HG03175 (cell line): ENCODE measurements around the gene TUBB.
A peak's percentile ranks its signal among the peaks of the same experiment; 100 is the strongest.
"Not testable (repeated sequence)": the region's sequence is repeated elsewhere in the genome, so short reads cannot be mapped to it uniquely, and the experiment has no call there.

Experiments
- ATAC-seq: cut with Tn5 transposase; IDR thresholded peaks from one replicate; pipeline ENCODE4 v1.9.1; 2021; ENCODE audit warnings: mild to moderate bottlenecking, moderate library complexity; ENCODE audit not compliant: unreplicated experiment

The TUBB gene

DNA sequence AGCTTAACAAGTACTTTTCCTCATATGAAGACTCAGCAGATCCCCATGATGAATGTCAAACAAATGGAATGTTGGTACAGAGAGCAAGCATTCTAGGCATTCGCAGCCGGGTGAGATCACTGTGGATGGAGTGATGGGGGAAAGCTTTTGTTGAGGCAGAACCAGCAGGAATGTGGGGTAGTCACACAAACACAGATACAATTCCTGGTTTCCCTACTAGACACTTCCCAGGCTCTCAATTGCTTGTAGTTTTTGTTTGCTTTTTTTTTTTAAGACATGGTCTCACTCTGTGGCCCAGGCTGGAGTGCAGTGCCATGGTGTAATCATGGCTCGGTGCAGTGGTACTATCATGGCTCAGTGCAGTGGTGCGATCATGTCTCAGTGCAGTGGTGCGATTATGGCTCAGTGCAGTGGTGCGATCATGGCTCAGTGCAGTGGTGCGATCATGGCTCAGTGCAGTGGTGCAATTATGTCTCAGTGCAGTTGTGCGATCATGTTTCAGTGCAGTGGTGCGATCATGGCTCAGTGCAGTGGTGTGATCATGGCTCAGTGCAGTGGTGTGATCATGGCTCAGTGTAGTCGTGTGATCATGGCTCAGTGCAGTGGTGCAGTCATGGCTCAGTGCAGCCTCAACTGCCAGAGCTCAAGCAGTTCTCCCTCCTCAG is 39.6 kb downstream of the TUBB start:
- ATAC-seq: no peak

DNA sequence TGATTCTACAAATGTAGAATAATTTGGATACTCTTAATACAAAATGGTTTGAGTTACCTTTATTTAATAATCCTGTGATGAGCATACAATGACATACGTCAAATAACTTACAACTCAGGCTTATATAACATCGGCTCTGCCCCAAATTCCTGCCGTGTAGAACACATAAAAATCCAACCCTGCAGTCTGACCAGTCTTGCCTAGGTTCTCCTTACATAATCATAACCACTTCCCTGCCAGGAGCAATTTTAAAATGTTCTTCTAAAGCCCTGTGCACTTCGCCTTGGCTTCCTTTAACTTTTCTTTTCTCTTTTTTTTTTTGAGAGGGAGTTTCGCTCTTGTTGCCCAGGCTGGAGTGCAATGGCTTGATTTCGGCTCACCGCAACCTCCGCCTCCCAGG is 40.4 kb downstream of the TUBB start:
- no peak for ATAC-seq

DNA sequence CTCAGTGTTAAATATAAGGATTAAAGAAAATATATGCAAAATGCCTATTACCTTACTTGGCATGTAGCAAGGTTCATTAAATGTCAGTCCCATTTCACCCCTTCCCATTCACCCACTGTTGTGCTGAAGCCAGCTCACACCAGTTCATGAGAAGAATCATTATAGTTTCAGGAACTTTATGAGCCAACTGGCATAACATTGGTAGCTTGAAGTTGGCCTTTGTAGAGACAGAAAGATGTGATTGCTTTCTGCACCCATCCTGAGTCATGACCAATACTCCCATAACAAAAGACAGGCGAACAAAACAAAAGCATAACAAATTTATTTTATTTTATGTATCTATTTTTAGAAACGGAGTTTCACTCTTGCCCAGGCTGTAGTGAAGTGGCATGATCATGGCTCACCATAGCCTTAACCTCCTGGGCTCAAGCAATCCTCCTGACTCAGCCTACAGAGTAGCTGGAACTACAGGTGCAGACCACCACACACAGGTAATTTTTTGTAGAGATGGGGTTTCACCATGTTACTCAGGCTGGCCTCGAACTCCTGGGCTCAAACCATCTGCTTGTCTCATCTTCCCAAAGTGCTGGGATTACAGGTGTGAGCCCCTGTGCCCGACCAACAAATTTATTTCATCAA is 41.8 kb downstream of the TUBB start:
- ATAC-seq: no peak

DNA sequence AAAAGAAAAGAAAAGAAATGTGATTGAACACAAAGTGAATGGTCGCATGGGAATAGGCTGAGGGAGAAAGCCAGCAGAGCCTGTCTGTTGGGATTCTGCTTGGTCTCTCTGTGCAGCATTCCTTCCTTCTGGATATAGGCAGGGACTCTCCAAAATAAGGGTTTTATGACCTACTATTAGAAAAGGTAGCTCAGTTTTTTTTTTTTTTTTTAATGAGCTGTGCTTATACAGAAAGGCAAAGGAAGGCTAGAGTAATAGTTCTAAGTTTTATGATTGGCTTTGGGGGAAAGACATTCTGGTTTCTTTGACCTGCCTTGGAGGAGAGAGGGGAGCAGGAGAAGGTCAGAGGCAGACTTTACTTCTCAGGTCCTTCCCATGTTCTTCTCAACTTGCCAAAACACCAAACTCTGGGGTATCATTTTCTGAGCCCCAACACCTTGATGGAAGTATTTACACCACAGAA is 43.0 kb downstream of the TUBB start:
- ATAC-seq: no peak

DNA sequence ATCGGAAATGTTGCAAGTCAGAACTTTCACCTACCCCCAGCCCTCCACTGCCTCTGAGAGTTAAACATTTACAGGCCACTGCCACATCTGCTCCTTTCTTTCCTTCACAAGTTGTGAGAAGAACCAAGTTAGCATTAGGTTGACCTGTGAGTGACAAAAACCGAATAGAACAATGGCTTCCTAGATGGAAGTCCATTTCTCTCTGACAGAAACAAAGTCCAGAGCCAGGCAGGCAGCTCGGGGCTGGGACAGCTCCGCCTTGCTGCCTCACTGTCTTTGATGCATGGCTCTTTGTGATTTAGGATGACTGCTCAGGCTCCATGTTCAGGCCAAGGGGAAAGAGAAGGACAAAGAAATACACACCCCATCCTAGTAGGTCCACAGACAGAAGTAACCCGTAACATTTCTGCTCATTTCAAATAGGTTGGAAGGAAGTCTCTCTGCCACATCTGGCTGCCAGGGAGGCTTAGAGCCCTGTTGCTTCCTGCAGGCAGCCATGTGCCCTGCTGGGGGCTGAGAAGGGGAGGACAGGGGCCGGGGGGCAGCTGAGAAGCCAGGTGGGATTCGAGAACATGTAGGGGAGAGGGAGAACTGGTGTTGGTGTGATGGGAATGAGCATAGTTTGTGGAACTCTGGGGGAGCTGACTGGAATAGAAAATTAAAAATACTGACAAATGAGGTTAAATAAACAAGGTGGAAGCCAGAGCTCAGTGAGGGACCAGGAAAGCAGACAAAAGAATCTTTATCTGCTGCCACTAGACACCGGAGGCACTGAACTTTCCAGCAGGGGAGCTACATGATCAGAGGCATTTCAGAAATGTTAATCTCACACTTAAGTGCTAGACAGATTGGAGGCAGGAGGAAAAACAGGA is 43.7 kb downstream of the TUBB start:
- peak; percentile 53 for ATAC-seq

DNA sequence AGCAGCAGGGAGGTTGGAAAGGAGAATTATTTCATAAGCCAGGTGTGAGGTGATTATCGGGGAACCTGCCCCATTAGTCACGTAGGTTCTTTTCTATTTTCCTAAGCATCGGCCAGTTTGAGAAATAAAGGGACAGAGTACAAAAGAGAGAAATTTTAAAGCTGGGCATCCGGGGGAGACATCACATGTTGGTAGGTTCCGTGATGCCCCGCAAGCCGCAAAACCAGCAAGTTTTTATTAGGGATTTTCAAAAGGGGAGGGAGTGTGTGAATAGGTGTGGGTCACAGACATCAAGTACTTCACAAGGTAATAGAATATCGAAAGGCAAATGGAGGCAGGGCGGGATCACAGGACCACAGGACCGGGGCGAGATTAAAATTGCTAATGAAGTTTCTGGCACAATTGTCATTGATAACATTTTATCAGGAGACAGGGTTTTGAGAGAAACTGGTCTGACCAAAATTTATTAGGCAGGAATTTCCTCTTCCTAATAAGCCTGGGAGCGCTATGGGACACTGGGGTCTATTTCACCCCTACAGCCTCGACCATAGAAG is 44.4 kb downstream of the TUBB start:
- not testable (repeated sequence) for ATAC-seq

DNA sequence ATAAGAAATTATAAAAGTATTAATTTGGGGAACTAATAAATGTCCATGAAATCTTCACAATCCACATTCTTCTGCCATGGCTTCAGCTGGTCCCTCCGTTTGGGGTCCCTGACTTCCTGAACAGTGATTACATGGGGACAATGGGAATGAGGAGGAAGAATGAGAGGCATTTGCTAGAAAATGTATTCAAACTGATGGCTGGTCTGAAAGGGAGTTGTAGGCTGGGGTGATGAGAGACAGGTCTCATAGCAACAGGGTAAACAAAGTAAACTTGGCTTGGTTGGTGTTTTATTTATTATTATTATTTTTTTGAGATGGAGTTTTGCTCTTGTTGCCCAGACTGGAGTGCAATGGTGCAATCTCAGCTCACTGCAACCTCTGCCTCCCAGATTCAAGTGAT is 45.3 kb downstream of the TUBB start:
- not testable (repeated sequence) for ATAC-seq

DNA sequence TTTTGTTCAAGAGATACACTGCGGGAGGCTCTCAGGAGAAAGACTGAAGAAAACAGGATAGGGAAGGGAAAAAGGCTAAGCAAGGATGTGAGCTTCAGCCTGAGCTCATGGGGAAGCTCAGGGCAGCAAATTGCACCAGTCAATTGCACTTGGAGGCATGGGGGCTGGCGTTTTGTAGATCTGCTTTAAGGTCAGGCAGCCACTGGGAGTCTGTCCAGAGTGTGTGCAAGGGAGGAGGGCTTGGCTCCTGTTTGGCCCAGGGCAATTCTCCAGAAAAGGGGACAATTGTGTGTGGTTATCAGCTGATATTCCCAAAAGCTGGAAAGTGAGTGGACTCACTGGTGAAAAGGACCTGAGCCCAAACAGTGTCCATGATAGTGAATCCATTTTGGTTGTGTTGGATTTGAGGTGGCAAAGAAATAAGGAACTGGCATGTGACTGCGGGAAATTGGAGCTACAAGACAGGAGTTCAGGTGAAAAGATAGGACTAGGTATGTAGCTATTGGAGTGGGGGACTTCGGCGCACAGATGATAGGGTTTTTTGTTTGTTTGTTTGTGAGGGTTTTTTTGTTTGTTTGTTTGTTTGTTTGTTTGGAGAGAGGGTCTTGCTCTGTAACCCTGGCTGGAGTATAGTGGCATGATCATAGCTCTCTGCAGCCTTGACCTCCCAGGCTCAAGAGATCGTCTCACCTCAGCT is 46.5 kb downstream of the TUBB start:
- ATAC-seq: no peak

DNA sequence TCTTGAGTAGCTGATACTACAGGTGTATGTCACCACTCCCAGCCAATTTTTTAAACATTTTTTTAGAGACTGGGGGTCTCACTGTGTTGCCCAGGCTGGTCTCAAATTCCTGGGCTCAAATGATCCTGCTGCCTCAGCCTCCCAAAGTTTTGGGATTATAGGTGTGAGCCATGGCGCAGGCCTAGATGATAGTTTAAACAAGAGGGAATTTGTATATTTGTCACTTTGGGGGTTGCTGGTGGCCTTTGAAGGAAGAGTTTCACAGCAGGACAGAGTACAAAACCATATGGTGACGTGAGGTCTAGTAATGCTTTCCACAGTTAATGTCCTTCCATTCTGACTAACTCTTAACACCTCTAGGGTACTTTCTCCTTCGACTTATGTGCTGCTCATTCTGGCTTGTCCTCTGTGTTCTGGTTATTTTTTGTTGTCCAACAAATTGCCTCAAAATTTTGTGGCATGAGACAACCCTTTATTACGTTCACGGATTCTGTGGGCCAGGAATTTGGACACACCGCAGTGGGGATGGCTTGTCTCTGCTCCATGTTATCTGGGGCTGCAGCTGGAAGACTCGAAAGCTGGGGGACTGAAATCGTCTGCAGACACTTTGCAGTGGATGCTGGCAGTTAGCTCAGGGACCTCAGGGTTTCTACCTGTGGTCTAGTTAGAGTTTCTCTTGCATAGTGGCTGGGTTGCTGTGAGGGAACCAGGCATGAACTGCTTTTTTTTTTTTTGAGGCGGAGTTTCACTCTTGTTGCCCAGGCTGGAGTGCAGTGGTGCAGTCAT is 47.2 kb downstream of the TUBB start:
- peak; percentile 54 for ATAC-seq

DNA sequence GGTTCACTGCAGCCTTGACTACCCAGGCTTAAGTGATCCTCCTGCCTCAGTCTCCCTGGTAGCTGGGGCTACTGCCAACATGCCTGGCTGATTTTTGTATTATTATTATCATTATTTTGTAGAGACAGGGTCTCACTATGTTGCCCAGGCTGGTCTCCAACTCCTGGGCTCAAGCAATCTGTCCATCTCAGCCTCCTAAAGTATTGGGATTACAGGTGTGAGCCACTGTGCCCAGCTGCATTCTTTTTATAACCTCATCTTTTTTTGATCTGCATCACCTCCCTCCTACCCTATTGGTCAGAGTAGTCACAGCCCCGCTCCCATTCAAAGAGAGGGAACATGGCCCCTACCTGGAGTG is 47.8 kb downstream of the TUBB start:
- ATAC-seq: no peak

DNA sequence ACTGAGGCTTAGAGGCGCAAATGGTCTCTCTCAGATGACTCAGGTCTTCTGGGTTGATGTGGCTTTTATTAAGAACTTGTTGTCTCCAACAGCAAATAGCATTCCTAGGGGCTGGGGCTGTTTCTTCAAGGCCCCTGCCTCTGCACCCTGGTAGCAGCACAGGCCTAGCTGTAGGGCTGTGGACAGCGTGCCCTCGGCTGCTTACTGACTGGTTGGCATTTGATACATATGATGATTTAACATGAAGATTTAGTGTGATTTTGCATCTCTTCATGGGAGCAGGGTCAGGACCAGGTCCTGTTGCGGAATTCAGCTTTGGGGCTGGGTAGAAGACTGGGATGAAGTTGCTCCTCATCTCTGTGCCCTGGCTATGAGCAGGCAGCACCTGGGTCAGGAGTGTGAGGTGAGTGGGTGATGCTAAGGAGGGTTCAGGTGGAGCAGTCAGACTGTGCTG is 48.5 kb downstream of the TUBB start:
- ATAC-seq: no peak

DNA sequence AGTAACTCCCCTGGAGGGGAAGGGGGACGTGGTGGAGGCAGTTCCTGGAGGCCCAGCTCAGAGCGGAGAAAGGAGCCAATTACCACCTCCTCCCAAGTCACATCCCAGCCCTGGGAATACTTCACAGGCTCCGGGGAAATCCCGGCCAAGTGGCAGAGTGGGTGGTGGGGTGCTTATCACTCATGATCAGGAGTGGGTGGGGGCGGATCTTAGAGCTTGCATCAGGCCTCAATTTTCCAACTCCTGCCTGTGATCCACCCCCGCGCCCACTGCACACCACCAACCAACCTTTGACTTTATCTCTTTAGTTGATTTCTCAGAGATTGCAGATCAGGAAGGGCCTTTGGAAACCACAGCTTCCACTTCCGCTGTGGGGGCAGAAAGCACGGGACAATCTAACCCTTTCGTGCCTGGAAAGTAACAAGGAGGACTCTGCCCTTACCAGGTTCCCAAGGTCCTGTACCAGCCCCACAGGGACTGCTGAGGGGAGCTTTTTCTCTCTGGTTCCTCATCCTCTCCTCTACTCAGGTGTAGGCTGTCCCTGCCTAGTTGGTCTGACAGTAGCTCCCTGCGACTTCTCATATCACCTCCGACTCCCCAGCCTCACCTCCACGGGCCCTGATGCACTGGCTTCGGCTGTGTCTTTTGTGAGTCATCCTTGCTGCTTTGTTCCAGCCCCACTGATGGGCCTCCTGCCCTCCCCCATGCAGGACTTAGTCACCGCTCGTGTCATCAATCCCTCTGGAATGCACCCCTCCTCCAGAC is 49.1 kb downstream of the TUBB start:
- no peak for ATAC-seq

DNA sequence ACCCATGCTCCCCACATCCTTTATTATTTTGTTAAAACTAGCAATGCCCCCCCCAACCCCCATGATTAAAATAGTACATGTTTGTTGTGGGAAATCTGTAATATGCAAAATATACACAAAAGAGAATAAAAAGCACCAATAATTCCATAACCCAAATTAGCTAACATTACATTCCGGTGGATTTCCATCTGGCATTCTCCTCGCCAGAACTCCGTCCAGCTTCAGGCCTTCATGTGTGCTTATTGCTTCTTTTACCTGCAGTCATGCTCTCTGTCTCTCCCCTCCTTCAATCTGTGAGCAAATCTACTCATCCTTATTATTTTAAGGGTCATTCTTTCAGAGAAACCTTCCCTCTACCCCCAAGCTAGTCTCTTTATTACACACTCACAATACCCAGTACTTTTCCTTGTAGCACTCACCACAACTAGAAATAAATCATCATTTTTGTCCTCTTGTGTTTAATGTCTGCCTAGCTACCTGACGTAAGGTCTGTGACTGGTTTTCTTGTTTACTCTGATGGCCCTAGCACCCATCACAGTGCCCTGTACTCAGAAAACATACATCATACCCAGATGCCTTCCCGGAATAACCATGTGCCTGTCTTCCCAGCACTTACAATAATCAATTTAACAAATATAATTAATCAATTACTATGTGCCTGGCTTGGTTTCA is 49.8 kb downstream of the TUBB start:
- no peak for ATAC-seq

DNA sequence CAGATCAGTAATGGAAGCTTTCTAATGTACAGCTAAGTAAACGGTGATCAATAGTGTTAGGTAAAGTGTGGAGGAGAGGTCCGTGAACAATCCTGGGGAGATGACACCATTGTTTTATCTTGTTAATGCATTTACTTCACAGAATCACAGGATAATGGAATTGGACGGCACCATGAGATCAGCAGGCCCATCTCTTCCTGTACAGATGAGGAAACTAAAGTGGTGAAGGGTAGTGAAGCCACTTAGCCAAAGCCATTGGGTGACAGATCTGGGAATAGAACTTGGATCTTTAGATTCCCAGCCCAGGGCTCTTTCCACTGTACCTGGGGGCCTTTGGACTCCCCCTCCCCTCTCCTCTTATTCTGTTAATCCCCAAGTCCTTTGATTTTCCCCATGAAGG is 50.4 kb downstream of the TUBB start:
- no peak for ATAC-seq

DNA sequence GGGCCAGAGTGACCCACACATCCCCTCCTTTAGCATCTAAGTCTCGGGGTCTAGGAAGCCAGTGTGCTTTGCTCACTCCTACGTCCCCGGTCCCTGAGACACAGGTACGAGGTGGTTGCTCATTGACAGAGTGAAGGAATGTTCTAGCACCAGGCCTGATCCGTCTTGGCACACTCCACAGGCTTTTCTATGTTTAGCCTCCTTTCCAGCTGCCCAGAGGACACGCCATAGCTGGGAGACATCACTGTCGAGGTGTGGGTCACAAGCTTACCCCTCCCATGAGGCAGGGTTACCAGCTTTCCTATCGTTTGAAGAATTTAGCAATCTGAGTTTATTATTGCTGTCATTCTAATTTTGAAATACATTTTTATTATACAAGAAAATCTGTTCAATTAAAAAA is 54.5 kb downstream of the TUBB start:
- no peak for ATAC-seq
